GM10266 (cell line): ENCODE results near the gene PTCRA.

Experiments used
- DNase-seq: peaks from one replicate; pipeline ENCODE4 v3.0.0; 2012; ENCODE audit errors: extremely low spot score
- CTCF ChIP-seq: IDR thresholded peaks from 2 replicates; pipeline ENCODE4 v1.5.1; 2012; ENCODE audit warnings: mild to moderate bottlenecking, low read depth; ENCODE audit not compliant: control insufficient read depth, insufficient read depth; ENCODE audit errors: missing control alignments

PTCRA gene

GRCh38 chr6:42963179-42963854 lies 47.5 kb downstream of the PTCRA start:
- no peak for DNase-seq
- no peak for TF ChIP-seq CTCF

GRCh38 chr6:42963855-42964605 lies 48.2 kb downstream of the PTCRA start:
- no peak for DNase-seq
- TF ChIP-seq CTCF, result peak; percentile 30

- no peak for DNase-seq
- no peak for TF ChIP-seq CTCF
Observed at GRCh38 chr6:42966571-42966970, 50.7 kb downstream of the PTCRA start.

GRCh38 chr6:42967228-42967627 lies 51.4 kb downstream of the PTCRA start:
- no peak for DNase-seq
- no peak for TF ChIP-seq CTCF

- no peak for TF ChIP-seq CTCF
Observed at GRCh38 chr6:42968126-42968701, 52.4 kb downstream of the PTCRA start.

GRCh38 chr6:42968783-42969182 lies 52.9 kb downstream of the PTCRA start:
- no peak for TF ChIP-seq CTCF
- DNase-seq, result no peak

More at GRCh38 chr6:42968126-42968701, 52.4 kb downstream of the PTCRA start:
- no peak for DNase-seq

GRCh38 chr6:42969431-42969830 lies 53.6 kb downstream of the PTCRA start:
- TF ChIP-seq CTCF, result no peak
- DNase-seq, result no peak
